Measurements from ENCODE around the gene RPL13A.
A peak's percentile ranks its signal among the peaks of the same experiment; 100 is the strongest.
"Not testable (repeated sequence)": the region's sequence is repeated elsewhere in the genome, so short reads cannot be mapped to it uniquely, and the experiment has no call there.

The RPL13A gene

DNA sequence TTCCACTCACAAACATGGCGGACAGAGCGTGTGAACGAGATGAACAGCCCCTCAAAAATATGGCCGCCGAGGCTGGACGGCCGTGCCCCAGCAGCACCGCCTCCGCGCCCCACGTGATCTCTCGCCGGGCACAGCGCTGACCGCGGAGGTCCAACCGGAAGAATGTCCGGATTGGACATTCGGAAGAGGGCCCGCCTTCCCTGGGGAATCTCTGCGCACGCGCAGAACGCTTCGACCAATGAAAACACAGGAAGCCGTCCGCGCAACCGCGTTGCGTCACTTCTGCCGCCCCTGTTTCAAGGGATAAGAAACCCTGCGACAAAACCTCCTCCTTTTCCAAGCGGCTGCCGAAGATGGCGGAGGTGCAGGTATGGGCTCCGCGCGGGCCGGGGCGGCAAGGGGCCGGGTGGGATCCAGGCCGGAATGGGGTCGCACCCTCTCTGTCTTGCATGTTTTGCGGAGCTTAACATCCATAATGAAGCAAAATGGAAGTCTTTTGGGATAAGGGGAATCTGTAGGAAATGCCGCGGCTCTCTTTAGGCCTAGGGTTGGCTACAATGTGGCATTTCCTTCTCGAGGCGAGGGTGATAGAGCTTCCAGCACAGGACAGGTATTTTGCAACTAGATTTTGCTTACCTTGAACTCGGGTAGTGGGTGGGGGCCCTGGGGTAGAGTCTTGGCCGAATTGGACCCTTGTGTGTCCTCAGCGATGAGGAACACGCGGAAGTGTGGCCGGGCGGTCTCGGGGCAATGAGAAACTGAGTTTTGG is at the start of gene RPL13A:
RPL13A (plus strand) TSS at position 332 of the 769 bp plus-strand sequence; CDS start at position 354, 22 bp downstream.
- peak; percentile 98 to 99 for DNase-seq

DNA sequence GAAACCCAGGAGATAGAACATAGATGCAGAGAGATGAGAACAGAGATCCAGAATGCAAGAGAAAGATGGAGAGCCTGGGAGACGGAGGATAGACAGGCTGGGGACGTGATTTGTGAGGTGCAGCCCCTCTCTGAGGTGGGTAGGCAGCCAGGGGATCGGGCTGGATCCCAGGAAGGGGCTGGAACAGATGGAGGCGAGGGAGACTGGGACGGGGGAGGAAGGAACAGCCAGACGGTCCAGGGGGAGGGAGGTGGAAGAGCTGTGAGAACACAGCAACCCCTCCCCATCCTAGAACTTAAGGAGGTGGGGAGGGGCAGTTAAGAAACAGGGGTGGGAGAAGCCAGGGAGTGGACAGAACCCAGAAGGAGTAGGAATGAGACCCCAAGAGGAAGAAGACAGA is 49.1 kb upstream of the RPL13A start:
- DNase-seq = no peak

DNA sequence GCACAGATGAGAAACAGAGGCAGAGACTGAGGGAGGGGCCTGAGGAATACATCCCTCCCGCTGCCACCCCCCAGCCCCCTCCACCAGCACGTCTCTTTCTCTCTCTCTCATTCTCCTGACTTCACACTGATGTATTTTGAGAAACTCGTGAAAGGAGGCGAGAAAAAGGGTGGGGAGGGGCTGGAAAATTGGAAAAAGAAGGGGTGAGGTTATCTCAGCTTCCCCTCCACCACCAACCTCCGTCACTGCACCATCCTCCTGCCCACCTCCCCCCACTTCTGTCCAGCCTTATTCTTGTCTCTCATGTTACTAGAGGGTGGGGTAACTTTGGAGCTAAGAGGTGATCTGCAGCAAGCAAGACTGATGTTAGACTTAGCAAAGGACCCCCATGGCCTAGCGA is 47.6 kb upstream of the RPL13A start:
- no peak for DNase-seq

DNA sequence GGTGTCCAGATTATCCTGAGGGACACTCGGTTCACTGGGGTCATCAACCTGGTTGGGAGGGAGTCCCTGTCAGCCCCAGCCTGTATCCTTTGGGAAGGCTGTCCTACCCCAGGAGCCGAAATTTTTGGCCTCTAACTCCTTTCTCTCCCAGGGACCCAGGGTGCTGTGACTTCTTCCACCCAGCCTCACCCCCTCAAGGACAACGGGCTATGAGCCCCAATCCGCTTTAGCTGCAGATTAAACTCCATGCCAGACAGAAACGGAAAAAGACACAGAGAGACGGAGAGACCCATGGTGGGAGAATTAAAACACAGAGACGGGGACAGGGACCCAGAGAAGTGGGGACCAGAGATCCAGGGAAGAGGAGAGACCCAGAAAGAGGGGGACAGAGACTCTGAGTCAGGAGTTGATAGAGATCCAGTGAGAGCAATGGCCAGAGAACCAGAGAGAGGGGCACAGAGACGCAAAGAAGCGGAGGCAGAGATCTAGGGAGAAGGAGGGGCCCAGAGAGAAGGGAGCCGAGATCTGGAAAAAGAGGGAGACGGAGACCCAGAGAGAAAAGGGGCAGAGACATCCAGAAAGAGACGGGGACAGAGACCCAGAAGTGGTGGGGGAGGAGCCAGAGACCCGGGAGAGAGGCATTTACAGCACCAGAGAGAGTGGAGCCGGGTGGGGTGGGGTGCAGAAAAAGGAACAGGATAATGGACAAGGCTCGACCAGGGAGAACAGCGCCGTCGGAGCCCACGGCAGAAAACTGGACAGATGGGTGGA is 46.8 kb upstream of the RPL13A start:
- no peak for DNase-seq

DNA sequence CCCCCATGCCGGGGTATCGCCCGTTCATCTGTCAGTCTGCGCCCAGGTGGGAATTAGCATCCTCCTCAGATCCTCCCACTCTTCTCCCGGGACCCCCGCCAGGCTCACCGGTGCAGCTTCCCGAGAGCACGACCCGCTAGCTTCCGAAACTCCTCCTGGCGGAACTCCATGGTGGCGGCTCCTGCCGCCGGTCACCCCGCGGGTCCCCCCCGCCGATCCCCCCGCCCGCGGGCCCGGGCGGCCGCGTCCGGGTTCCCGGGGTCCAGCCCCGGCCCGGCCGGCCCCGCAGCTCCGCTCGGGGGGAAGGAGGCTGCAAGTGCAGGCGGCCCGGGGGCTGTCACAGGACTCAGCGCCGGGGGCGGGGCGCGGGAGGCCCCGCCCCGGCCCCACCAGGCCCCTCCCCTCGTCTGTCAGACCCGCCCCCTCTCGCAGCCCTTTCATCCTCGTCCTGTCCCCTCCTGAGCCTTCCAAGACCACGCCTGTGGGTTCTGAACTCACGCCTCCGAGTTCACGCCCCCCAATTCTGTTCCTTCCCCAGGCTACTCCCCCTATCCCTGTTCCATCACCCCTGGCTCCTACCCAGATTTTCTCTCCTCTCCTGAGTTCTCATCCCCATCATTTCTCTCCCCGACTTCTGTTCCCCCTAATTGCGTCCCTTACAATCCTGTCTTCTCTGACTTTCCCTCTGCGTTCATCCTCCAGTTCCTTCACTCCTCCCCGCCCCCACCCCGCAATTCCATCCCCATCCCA is 46.0 kb upstream of the RPL13A start, which contains the start of gene SLC17A7:
SLC17A7 (minus strand) TSS at position 318 of the 750 bp plus-strand sequence; CDS start at position 170, 148 bp downstream.
- DNase-seq = peak in 1 of 2 experiments; percentile 34

DNA sequence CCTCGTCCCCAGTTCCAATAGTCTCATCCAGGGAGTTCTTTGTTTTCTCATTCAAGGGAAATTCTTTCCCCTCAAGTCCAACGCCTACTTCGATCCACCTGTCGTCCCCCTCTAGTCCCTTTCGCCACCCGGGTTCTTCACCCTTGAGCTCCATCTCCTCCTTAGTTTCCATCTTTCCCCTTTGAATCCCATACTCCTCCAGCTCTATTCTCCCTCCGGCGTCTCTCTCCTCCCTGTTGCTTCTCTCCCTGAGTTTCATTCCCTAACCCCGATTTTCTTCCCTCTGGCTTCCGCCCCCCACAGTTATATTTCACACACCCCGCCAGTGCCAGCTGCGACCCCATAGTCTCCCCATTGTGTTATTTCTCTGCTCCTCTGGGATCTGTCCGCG is 45.5 kb upstream of the RPL13A start:
- no peak for DNase-seq

DNA sequence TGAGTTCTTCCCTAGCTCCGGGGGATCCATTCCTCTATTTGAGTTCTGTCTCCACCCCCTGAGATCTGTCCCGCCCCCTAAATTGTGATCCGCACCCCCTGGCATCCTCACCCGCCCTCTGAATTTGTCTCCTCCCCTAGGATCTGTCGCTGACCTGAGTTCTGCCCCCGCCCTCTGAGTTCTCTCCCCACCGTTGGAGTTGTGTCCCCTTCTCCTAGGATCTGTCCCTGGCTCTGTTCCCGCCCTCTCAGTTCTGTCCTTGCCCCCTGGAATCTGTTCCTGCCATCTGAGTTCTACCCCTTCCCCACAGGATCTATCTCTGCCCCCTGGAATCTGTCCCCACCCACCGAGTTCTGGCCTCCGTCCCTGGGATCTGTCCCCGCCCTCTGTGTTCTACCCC is 45.1 kb upstream of the RPL13A start:
- no peak for DNase-seq

DNA sequence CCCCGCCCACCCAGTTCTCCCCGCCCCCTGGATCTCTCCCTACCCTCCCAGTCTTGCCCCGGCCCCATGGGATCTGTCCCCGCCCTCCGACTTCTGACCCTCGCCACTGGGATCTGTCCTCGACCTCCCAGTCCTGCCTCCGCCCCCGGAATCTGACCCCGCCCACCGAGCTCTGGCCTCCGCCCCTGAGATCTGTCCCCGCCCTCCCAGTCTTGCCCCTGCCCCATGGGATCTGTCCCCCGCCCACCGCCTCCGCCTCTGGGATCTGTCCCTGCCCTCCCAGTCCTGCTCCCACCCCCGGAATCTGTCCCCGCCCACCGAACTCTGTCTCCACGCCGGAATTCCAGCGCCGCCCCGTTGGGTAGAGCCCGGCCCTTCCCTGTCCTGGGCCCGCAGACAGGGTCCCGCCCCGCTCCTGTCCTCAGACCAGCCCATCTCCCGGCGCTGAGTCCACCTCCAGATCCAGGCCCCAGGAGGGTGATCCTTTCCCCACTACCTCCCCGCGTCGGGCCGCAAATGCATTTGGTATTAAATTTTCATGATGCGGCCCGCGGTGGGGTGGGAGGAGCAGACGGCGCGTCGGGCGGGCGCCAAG is 44.5 kb upstream of the RPL13A start:
- peak; percentile 62 to 89 for DNase-seq

DNA sequence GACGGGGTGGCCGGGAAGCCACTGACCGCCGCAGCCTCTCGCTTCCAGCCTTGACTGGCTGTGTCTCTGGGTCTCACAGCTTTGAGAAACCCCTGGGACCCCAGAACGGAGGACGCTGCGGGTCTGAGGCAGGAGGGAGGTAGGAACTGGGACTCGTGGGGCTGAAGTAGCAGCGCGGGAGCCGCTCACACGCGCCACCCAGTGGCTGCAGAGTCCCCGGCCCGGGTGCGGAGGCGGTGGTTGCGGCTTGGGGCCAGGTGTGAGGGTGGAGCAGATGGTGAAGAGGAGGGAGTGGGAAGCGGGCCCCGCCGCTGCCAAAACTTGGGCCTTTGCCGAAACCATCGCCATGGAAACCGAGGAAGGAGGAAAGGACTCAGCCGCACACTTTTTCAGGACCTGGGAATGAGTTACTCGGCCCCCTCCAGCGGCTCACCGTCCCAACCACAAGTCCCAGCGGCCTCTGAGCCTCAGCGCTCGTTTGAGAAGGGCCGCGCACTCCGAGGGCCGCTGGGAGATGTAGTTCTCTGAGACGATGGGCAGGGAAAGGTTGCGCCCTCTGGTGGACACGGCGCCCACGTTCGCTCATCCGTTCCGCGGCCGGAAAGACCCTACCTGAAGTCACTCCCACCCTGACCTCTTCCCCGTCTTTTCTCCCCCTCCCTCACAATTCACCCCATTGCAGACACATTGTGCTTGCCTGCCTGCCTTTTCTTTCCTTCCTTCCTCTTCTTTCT is 43.9 kb upstream of the RPL13A start:
- peak; percentile 88 to 96 for DNase-seq

DNA sequence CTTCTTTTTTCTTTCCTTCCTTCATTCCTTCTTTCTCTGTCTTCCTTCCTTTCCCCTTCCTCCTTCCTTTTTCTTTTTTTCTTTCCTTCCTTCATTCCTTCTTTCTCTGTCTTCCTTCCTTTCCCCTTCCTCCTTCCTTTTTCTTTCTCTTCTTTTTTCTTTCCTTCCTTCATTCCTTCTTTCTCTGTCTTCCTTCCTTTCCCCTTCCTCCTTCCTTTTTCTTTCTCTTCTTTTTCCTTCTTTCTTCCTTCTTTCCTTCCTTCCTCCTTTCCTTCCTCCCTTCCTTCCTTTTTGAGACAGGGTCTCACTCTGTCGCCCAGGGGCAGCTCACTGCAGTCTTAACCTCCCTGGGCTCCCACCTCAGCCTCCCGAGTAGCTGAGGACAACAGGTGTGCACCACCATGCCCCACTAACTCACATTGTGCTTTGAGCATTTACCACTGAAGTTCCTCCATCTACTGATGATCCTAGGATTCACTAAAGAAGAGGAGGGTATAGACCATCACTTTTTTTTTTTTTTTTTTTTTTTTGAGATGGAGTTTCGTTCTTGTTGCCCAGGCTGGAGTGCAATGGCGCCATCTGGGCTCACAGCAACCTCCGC is 43.2 kb upstream of the RPL13A start:
- not testable (repeated sequence) for DNase-seq

DNA sequence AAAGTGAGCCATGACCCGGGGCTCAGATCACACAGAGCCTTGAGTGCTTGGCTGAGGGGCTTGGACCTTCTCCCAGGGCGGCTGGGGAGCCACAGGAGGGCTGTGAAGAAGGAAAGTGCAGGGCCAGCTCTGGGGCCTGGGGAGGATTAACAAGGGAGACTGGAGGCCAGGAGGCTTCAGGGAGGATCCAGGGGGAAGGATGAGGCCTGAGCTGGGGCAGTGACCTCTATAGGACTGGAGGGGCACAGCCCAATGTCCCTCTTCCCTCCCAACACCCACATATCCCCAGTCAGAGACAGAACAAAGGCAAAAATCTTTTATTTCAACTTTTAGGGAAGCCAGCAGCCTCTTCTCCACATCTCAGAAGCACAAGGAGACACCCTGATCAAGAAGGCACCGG is 41.4 kb upstream of the RPL13A start:
- DNase-seq = no peak

DNA sequence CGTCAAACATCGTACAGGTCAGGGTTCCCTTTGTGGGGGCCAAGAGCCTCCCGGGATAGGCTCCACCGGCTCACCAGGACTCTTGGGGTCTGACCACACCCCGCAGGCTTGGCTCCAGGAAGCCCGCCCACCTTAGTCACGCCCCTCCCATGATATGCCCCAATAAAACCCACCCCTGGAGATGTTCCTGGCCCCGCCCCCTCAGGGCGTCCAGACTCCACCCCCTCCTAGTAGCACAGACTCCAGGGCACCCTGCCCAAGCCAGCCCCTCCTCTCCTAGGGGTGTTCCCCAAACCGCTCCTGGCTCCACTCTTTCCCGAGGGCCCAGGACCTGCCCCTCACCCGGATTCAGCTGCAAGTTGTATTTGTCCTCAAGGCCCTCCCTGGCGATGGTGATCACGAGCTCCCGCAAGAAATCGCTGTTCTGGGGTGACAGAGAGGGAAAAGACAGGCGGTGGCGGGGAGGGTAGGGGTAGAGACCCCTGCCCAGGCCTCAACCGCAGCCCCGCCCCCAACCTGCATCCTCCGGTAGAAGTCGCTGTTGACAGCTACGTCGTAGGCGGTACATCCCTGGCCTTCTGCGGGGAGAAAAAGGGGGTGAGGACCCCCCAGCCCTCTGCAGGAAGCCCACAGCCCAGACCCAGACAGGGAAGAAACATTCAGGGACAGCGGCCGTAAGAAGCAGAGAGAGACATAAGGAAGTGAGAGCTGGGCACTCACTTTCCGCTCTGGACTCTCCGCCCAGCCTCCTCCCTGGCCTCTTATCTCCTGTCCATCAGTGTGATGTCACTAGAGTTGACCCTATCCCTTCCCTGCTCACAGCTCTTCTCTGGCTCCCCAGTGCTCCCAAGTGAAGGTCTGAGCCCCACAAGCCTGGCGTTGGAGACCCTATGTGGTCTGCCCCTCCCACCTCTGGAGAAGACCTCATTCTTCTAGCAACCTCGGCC is 39.6 kb upstream of the RPL13A start:
- DNase-seq = peak in 1 of 2 experiments; percentile 53

DNA sequence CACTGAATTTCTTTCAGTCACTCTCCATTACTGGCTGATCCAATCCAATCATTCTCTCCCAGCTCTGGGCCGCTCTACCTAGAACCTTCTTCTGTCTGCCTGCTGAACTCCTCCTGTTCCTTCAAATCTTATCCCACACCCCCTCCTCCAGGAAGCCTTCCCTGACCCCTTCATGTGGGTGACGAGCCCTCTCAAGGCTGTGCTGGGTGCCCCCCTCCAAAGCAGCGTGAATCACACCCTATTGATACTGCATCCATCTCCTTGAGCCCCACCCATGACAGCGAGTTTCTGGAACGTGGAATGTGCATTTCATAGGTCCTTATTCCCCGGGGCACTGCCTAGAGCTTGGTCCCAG is 39.0 kb upstream of the RPL13A start:
- DNase-seq = no peak

DNA sequence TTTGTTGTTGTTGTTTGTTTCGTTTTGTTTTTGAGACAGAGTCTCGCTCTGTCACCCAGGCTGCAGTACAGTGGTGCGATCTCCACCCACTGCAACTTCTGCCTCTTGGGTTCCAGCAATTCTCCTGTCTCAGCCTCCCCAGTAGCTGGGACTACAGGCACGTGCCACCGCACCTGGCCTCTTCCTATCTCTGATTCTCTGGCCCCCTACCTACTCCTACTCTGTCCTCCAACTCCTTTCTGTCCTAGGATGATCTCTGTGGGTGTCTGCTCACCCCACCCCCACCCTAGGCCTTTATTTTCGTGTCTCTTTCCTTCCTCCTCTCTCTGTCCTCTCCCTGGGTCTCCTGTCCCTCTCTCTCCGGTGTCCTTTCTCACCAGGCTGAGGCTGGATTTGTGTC is 37.0 kb upstream of the RPL13A start:
- DNase-seq = no peak

DNA sequence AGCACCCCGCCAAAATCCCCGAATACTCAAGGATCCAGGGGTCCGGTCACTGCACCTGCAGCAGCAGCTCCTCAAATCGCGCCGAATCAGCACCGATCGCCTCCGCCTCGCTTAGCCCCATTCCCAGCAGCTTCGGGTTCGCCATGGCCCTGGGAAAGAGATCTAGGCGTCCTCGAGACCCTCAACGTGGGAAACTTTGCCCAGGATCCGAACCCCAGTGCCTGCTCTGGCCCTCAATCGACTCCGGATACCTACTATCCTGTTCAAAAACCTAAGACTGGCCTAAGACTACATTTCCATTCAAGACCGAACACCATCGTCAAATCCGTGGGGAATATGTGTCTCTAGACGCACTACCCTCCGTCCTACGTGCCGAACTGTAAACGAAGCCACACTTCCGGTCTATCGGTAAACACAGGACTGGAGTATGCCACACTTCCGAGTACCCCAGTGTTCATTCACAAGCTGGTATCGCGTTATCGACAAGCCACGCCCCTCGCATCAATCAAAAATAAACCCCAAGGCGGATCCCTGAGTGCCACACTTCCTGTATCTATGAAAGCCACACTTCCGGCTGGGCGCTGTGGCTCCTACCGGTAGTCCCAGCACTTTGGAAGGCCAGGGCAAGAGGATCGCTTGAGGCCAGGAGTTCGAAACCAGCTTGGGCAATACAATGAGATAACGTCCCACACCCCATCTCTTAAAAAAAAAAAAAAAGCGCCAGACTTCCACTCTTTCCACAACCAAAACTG is 35.8 kb upstream of the RPL13A start, which contains the start of gene PIH1D1:
PIH1D1 (minus strand) TSS at position 385 of the 752 bp plus-strand sequence; CDS start at position 145, 240 bp downstream.
- DNase-seq = peak; percentile 99

DNA sequence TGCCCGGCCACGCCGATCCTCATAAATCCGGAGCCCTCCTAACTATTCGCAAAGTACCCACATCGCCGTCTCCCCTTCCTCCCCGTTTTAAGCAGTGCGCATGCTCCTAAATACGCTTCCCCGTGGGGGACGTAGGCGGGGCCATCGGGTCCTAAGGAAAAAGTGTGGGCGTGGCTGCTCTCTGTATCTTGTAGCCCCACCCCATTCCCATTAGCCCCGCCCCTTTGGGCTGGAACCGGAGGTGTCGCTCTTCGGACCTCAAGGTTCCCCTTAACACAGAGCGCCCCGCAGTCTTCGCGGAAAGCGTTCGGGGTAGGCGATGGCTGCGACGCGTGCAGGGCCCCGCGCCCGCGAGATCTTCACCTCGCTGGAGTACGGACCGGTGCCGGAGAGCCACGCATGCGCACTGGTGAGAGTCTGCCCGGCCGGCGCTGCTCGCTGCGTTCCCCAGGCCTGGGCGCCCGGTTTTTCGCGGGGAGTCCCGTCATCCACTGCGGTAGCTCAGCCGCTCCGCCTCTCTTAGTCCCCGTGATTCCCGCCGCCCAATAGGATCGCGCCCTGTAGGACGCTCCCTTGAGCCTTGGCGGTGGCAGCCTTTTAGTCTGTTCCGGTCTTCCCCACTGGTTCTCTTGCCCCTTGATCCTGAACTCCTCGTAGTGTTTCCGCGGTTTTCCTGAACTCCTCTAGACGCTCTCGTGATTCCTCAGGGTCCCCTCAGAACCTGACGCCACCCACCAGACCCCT is 34.2 kb upstream of the RPL13A start, which contains the start of gene ALDH16A1:
ALDH16A1 (plus strand) TSS at position 213 of the 744 bp plus-strand sequence; CDS start at position 320, 107 bp downstream.
- DNase-seq = peak; percentile 95 to 99

DNA sequence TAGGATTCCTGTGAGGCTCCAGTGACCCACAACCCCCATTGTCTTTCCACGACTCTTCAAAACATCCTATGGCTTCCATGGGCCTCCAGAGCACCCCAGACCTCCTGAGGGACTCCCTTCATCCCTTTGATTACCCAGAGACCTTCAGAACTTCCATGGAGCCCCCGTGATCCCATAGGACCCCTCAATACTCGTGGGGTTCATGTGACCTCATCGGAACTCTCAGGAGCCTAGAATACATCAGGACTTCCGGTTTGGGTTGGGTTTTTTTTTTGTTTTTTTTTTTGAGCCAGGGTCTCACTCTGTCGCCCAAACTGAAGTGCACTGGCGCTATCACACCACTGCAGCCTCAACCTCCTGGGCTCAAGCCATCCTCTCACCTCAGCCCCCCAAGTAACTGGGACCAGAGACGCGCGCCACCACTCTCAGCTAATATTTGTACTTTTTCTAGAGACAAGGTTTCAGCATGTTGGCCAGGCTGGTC is 33.6 kb upstream of the RPL13A start:
- no peak for DNase-seq

DNA sequence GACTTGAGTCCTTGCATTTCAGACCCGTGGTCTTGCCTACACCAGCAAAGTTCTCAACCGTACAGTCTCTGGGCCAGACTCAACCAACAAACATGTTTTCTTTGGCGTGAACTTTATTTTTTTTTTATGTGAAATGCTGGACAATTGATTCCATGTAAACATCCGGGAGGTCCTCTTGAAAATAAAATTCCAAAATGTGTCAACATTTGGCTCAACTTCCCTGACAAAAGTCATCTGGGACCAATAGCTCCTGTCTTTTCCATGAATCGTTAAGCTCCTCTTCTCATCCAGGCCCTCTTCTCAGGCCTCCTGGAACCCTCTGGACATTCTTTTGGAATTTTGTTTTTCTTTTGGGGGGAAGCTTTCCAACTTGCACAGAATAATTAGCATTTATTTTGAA is 31.6 kb upstream of the RPL13A start:
- no peak for DNase-seq

DNA sequence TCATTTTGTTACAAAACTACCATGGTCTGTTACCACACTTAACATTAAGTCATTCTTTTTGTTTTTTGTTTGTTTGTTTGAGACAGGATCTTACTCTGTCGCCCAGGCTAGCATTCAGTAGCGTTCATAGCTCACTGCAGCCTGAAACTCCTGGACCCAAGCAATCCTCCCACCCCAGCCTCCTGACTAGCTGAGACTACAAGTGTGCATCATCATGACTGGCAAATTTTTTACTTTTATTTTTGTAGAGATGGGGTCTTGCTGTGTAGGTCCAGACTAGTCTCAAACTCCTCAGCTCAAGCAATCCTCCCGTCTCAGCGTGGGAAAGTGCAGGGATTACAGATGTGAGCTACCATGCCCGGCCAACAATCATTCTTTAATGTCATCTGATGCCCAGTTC is 31.1 kb upstream of the RPL13A start:
- no peak for DNase-seq
